Transverse colon (tissue), 4 donors: ENCODE data around the gene ACD. TPM values are rescaled to one million over a fixed set of nuclear protein-coding genes. Genes with fewer than 3 reads are reported as not detected.

Experiments used
- DNase-seq: peaks from one replicate; pipeline ENCODE4 v3.0.0-alpha.2; 2019
- H3K27ac ChIP-seq, 4 donors: fragments of 200-600 bp; sonication (generic); 2 replicates each; pipeline ENCODE4 v1.5.1; 2016 to 2018; ENCODE audit warnings: inconsistent platforms in 4 of 4
- H3K27me3 ChIP-seq: fragments of 200-600 bp; sonication (generic); 2 replicates; pipeline ENCODE4 v1.5.1; 2017; ENCODE audit warnings: inconsistent platforms
- H3K36me3 ChIP-seq, 4 donors: fragments of 200-600 bp; sonication (generic); 2 replicates each; pipeline ENCODE4 v1.5.1; 2017 to 2019; ENCODE audit warnings: inconsistent platforms in 4 of 4
- H3K4me1 ChIP-seq, 4 donors: fragments of 200-600 bp; sonication (generic); 2 replicates each; pipeline ENCODE4 v1.5.1; 2017 to 2020; ENCODE audit warnings: inconsistent platforms in 4 of 4
- H3K4me3 ChIP-seq, 4 donors: fragments of 200-600 bp; sonication (generic); 1 replicate in 1 of 4; 2 replicates in 3 of 4; pipeline versions ENCODE4 v1.5.1 to v1.6.1; 2017 to 2019; ENCODE audit warnings: inconsistent platforms in 4 of 4
- H3K9me3 ChIP-seq, 2 donors: fragments of 200-600 bp; sonication (generic); 2 replicates each; pipeline ENCODE4 v1.5.1; 2017 to 2019; ENCODE audit warnings: inconsistent platforms in 2 of 2
- CTCF ChIP-seq, 5 experiments: fragments of 200-600 bp in 3 of 5; fragments of 450-650 bp in 2 of 5; sonication (generic) in 3 of 5; IDR thresholded peaks; 1 replicate in 2 of 5; 2 replicates in 3 of 5; pipeline ENCODE4 v1.5.1; 2016 to 2017; ENCODE audit warnings: antibody characterized with exemption in 5 of 5, inconsistent platforms in 3 of 5, mild to moderate bottlenecking in 2 of 5, moderate library complexity in 1 of 5
- EP300 ChIP-seq: sonication (generic); formaldehyde crosslinking; IDR thresholded peaks from one replicate; pipeline ENCODE4 v1.6.1; 2017; ENCODE audit warnings: antibody characterized with exemption, low read depth
- POLR2A ChIP-seq: fragments of 450-650 bp; IDR thresholded peaks from one replicate; pipeline ENCODE4 v1.6.1; 2016; ENCODE audit warnings: antibody characterized with exemption, mild to moderate bottlenecking, moderate library complexity
- POLR2AphosphoS5 ChIP-seq, 3 donors: sonication (generic); formaldehyde crosslinking; IDR thresholded peaks; one replicate each; pipeline ENCODE4 v1.6.1; 2016; ENCODE audit warnings: antibody characterized with exemption in 3 of 3
- WGBS, 2 donors: methylation state at CpG; one replicate each; pipeline ENCODE4 v1.1.5; 2018; ENCODE audit warnings: low coverage in 1 of 2; 5-methylcytosine and 5-hydroxymethylcytosine counted together
- in situ Hi-C, 4 donors: fragments of 200-750 bp; cut with MboI; loops; one replicate each; pipeline versions ENCODE4 v1.15.0 to v1.15.1; 2017; ENCODE audit warnings: low sequenced_read_pairs in 3 of 4, low pct_ligation_motif_present in 1 of 4, low pct_unique_long_range_greater_than_20kb in 1 of 4
- intact Hi-C: fragments of 100-400 bp; cut with DNase I; formaldehyde crosslinking; loops from one replicate; pipeline ENCODE4 v1.15.1; 2023; ENCODE audit warnings: low total_unique reads
- total RNA-seq, 4 donors: library from RNA; depleted of rRNA; stranded (reverse); fragments of >200 nt; gene quantifications; one replicate each; pipeline ENCODE4 v1.1.0, GENCODE V29; 2016

The ACD gene
- total RNA-seq, 4 donors from 2014 or later, result 2.0 to 76.3 (median 15.7) TPM

GRCh38 chr16:67675999-67676398 is 15.9 kb upstream of the ACD start:
- no peak overlapping the region for H3K4me3 ChIP-seq
- no peak for TF ChIP-seq EP300
- no peak for TF ChIP-seq POLR2AphosphoS5 (IDR thresholded peaks at IDR 0.05)
- no peak for TF ChIP-seq POLR2A
- TF ChIP-seq CTCF (IDR thresholded peaks at IDR 0.05), result no peak
- no peak overlapping the region for H3K27ac ChIP-seq
- intact Hi-C loops, result no loop called here
- H3K9me3 ChIP-seq, result no peaks in the 10 kb centered on the region
- no peak for DNase-seq
- WGBS, 2 donors, result 96 to 100% methylated on average over 3 to 7 of the region's 7 CpGs
- no peaks in the 10 kb centered on the region for H3K36me3 ChIP-seq
- H3K4me1 ChIP-seq, result peaks cover 24 to 69% (median 45%) of the 10 kb centered on the region in 4 donors
- in situ Hi-C loops, result loop anchor here in 1 of 4 donors (10.0 kb wide), 1 partner anchor 139 kb away; no protein-coding TSS in a partner anchor
- no peaks in the 10 kb centered on the region for H3K27me3 ChIP-seq

DNA sequence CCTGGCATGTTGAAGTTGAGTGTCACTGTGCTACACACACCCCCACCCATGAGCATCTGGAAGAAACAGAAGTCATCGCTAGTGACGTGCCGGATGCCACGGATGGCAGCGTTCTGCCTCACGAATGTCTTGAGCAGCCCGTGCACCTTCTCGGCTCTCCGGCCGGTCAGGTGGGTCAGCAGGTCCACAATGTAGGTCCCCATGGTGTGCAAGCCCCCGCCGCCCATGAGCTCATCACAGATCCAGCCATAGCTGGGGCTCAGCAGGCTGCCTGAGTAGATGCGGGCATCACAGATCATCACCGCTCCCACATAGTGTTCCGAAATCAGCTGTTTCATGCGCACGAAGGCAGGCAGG is 15.5 kb upstream of the ACD start:
- TF ChIP-seq CTCF (IDR thresholded peaks at IDR 0.05) (no peak), POLR2A (no peak), EP300 (no peak), POLR2AphosphoS5 (IDR thresholded peaks at IDR 0.05) (no peak)
- H3K4me3 ChIP-seq, result no peak overlapping the region
- in situ Hi-C loops (loop anchor here in 1 of 4 donors (10.0 kb wide), 1 partner anchor 139 kb away; no protein-coding TSS in a partner anchor), intact Hi-C loops (no loop called here)
- no peaks in the 10 kb centered on the region for H3K9me3 ChIP-seq
- peaks cover 24 to 65% (median 45%) of the 10 kb centered on the region in 4 donors for H3K4me1 ChIP-seq
- H3K27me3 ChIP-seq, result no peaks in the 10 kb centered on the region
- no peak for DNase-seq
- H3K36me3 ChIP-seq, result no peaks in the 10 kb centered on the region
- WGBS, 2 donors, result 93% methylated on average over 17 of the region's 17 CpGs; no CpG with 5 or more reads in 1 of the 2 donors
- no peak overlapping the region for H3K27ac ChIP-seq

DNA sequence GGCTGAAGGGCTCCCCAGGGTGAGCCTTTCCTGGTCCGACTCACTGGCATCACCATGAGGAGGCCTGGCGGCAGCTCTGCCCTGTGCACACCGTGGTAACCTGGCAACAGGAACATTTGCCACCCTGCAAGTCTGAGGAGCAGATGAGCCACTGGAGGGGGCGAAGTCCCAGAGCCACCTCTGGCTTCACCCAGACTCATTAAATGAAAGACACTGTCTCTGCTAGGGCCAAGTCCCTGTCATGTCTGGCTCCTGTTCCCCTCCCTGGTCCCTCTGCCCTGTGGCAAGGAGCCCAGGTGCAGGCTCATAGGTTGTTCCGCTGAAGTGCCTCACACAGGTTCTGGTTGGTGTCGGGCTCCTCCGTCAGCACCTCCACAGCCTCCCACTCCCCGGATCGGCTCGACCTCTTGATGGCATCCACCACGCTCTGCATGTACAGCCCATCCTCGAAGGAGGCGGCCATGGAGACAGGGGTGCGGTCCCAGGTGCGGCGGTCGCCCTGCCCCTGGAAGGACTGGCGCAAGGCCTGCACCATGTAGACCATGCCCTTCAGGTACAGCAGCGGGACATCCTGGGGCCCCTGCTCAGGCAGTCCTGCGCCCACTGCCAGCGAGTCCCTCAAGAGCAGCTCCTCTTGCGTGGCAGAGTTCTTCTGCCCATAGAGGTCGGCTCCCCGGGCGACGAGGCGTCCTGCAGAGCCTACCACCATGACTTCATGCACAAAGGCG is 15.0 kb upstream of the ACD start:
- Histone ChIP-seq H3K36me3 (no peaks in the 10 kb centered on the region), H3K27ac (peak overlapping the region; percentile 73 to 84 (median 82)), H3K27me3 (no peaks in the 10 kb centered on the region), H3K4me1 (peaks cover 24 to 64% (median 45%) of the 10 kb centered on the region in 4 donors), H3K4me3 (no peak overlapping the region), H3K9me3 (no peaks in the 10 kb centered on the region)
- in situ Hi-C loops (loop anchor here in 3 of 4 donors (10.0 to 25.0 kb wide), 2 partner anchors 113 to 140 kb away; partner anchors contain the start of gene CTCF (in 2 of the 3)), intact Hi-C loops (no loop called here)
- no peak for DNase-seq
- 87% methylated on average over 28 of the region's 28 CpGs; no CpG with 5 or more reads in 1 of the 2 donors for WGBS, 2 donors
- TF ChIP-seq POLR2A, result peak; percentile 7
- TF ChIP-seq CTCF (IDR thresholded peaks at IDR 0.05), result peak in 1 of 5 experiments; percentile 30
- TF ChIP-seq EP300, result no peak
- no peak for TF ChIP-seq POLR2AphosphoS5 (IDR thresholded peaks at IDR 0.05)

- peak overlapping the region; percentile 73 to 84 (median 82) for H3K27ac ChIP-seq
- in situ Hi-C loops, result loop anchor here in 3 of 4 donors (10.0 to 25.0 kb wide), 2 partner anchors 112 to 141 kb away; partner anchors contain the start of gene CTCF (in 2 of the 3)
- H3K36me3 ChIP-seq, result no peaks in the 10 kb centered on the region
- peaks cover 24 to 60% (median 44%) of the 10 kb centered on the region in 4 donors for H3K4me1 ChIP-seq
- intact Hi-C loops, result no loop called here
- no peak overlapping the region for H3K4me3 ChIP-seq
- DNase-seq, result peak; percentile 82
- no peak for TF ChIP-seq EP300
- TF ChIP-seq POLR2AphosphoS5 (IDR thresholded peaks at IDR 0.05), result peak in 2 of 3 donors; percentile 21 to 30
- no peaks in the 10 kb centered on the region for H3K27me3 ChIP-seq
- no peaks in the 10 kb centered on the region for H3K9me3 ChIP-seq
- 35 to 52% methylated on average over 8 to 16 of the region's 21 CpGs for WGBS, 2 donors
Observed at GRCh38 chr16:67673712-67674580, 13.9 kb upstream of the ACD start.
